ENCODE measurements around the gene ADCY3. TPM values are rescaled to one million over a fixed set of nuclear protein-coding genes. Genes with fewer than 3 reads are reported as not detected.

Gene ADCY3
- total and polyA plus RNA-seq, 2 of the 4 experiments (the other 2 are of a cell fraction) = 17.4 to 46.1 TPM

- no peak for TF ChIP-seq CTCF (conservative IDR thresholded peaks at IDR 0.05; ENCODE audit: low read depth, low read length)
Observed at GRCh38 chr2:24820598-24821432, 99.2 kb downstream of the ADCY3 start (continued).

GRCh38 chr2:24820175-24820513 is 99.9 kb downstream of the ADCY3 start:
- Histone ChIP-seq H2BK120ac (ENCODE audit: low read depth, low read length) (no peak overlapping the region), H3K9me3 (ENCODE audit: control insufficient read depth, insufficient read depth, low read length) (no peaks in the 10 kb centered on the region), H2AK9ac (replicated peaks; ENCODE audit: low read depth, low read length, poor library complexity) (peak overlapping the region; percentile 11), H3K9me1 (ENCODE audit: insufficient read depth, low read length) (peaks cover 11% of the 10 kb centered on the region), H3K18ac (ENCODE audit: low read depth, low read length) (no peak overlapping the region), H3K27ac (ENCODE audit: insufficient read depth, low read length) (no peak overlapping the region), H3K23ac (ENCODE audit: low read depth, low read length) (no peak overlapping the region), H4K8ac (ENCODE audit: low read depth in 2 of 2, low read length in 2 of 2) (no peak overlapping the region), H4K91ac (ENCODE audit: insufficient read depth, low read depth, low read length) (no peak overlapping the region), H2BK20ac (ENCODE audit: low read depth, low read length) (no peak overlapping the region), H4K20me1 (ENCODE audit: insufficient read depth, low read length) (no peaks in the 10 kb centered on the region), H3K14ac (replicated peaks; ENCODE audit: low read depth, low read length) (no peak overlapping the region), H2AFZ (replicated peaks; ENCODE audit: low read length, poor library complexity) (no peak overlapping the region), H4K5ac (ENCODE audit: low read depth, low read length) (no peak overlapping the region), H2BK15ac (ENCODE audit: low read depth, low read length) (no peak overlapping the region), H2AK5ac (ENCODE audit: low read depth, low read length) (no peak overlapping the region), H3K27me3 (ENCODE audit: control insufficient read depth, insufficient read depth, low read length) (no peaks in the 10 kb centered on the region), H3K4me3 (ENCODE audit: insufficient read depth, low read depth, low read length) (no peak overlapping the region), H3K4me1 (ENCODE audit: control insufficient read depth, insufficient read depth, low read length) (peaks cover 11% of the 10 kb centered on the region), H3K9ac (ENCODE audit: low read depth, low read length) (no peak overlapping the region), H3K4me2 (ENCODE audit: low read depth, low read length) (no peak overlapping the region), H3K56ac (ENCODE audit: extremely low read depth, insufficient read depth, low read length) (no peak overlapping the region), H2BK5ac (ENCODE audit: low read depth, low read length, poor library complexity, severe bottlenecking) (no peak overlapping the region), H3K79me1 (ENCODE audit: low read depth in 1 of 2, low read length in 2 of 2) (peaks cover 24 to 58% of the 10 kb centered on the region in 2 experiments), H3K4ac (ENCODE audit: low read depth, low read length) (no peak overlapping the region), H3K36me3 (ENCODE audit: control insufficient read depth, insufficient read depth, low read length) (peaks cover 46% of the 10 kb centered on the region)
- intact Hi-C loops (cut with micrococcal nuclease) = no loop called here
- no TSS peak for BruUV-seq (replicated peaks)
- DNase-seq = no peak
- in situ Hi-C loops (cut with MboI; ENCODE audit: low sequenced_read_pairs) = no loop called here
- no peak for TF ChIP-seq RAD21 (IDR thresholded peaks at IDR 0.05; ENCODE audit: low read length)
- no peak for TF ChIP-seq RFX5 (IDR thresholded peaks at IDR 0.05; ENCODE audit: low read depth, low read length)
- no CpG with 5 or more reads among the region's 7 CpGs for WGBS, 2 experiments (ENCODE audit: extremely low coverage in 2 of 2, insufficient read length in 1 of 2)
- no peak for ATAC-seq (ENCODE audit: low read depth)
- POLR2A ChIA-PET (ENCODE audit: unreplicated experiment) = no interaction called here
- dilution Hi-C loops (cut with HindIII; ENCODE audit: low sequenced_read_pairs, unreplicated experiment) = no loop called here
- CTCF ChIA-PET = no interaction called here

Data from IMR-90 (cell line).